Esophagus (tissue), 2 donors: Measurements from ENCODE around the gene OR10G6. TPM values are rescaled to one million over a fixed set of nuclear protein-coding genes. Genes with fewer than 3 reads are reported as not detected.
"Not testable (repeated sequence)": the region's sequence is repeated elsewhere in the genome, so short reads cannot be mapped to it uniquely, and the experiment has no call there.

Experiments used
- H3K27ac ChIP-seq, 2 donors: one replicate each; pipeline ENCODE4 v1.5.1; 2013; ENCODE audit warnings: low read depth in 2 of 2, mild to moderate bottlenecking in 2 of 2, inconsistent platforms in 1 of 2, low read length in 1 of 2, moderate library complexity in 1 of 2
- H3K27me3 ChIP-seq, 2 donors: one replicate each; pipeline ENCODE4 v1.6.1; 2013; ENCODE audit warnings: low read length in 2 of 2, control low read depth in 1 of 2, mild to moderate bottlenecking in 1 of 2; ENCODE audit not compliant: insufficient read depth in 2 of 2, control insufficient read depth in 1 of 2
- H3K36me3 ChIP-seq, 2 donors: one replicate each; pipeline ENCODE4 v1.6.1; 2013; ENCODE audit warnings: low read length in 1 of 2; ENCODE audit not compliant: control insufficient read depth in 2 of 2, insufficient read depth in 2 of 2
- H3K4me1 ChIP-seq, 2 donors: one replicate each; pipeline ENCODE4 v1.6.1; 2013; ENCODE audit warnings: low read length in 1 of 2; ENCODE audit not compliant: control insufficient read depth in 2 of 2, insufficient read depth in 2 of 2
- H3K4me3 ChIP-seq, 2 donors: one replicate each; pipeline ENCODE4 v1.5.1; 2013; ENCODE audit warnings: low read length in 2 of 2, mild to moderate bottlenecking in 2 of 2, low read depth in 1 of 2, moderate library complexity in 1 of 2
- H3K9me3 ChIP-seq, 2 donors: one replicate each; pipeline ENCODE4 v1.6.1; 2013; ENCODE audit warnings: mild to moderate bottlenecking in 2 of 2, low read depth in 1 of 2, low read length in 1 of 2, moderate library complexity in 1 of 2; ENCODE audit not compliant: control insufficient read depth in 2 of 2, insufficient read depth in 1 of 2
- whole genome bisulfite sequencing, 2 donors: extraction: QIAGEN DNeasy Blood & Tissue Kit; methylation state at CpG; one replicate each; pipeline ENCODE4 v1.1.7; 2013; 5-methylcytosine and 5-hydroxymethylcytosine counted together
- polyA plus RNA-seq, 2 donors: library from polyadenylated mRNA; stranded (reverse); fragments of 200-250 nt; gene quantifications; one replicate each; pipeline ENCODE4 v1.2.3, GENCODE V29; 2013
- donor health status: healthy with polysubstance abuse.
- donor health status: Bipolar disorder and iron deficiency.

OR10G6 gene
- polyA plus RNA-seq = not detected

DNA sequence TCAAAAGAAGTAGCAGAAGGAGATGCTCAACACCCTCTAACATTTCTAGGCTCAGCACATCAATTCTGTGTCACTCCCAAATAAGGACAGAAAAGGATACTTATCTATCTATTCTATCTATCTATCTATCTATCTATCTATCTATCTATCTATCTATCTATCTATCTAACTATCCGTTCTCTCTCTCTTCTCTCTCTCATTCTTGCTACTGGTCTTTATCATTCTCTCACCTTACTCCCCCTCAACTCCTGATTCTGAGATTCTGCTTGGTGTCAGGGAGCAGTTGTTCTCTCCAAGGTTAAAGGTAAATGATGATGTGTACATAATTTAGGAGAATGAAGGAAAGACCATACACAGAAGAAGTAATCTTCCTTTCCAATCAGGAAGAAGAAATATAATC, at the start of gene OR10G6:
Gene OR10G6, minus strand, starts transcription at position 43 of the 400 bp plus-strand sequence. Its CDS starts 0 bp downstream, at position 43.
- Histone ChIP-seq H3K4me3 (no peak within 1 kb of the TSS), H3K4me1 (no peaks in the 10 kb centered on the region), H3K36me3 (no peaks in the 10 kb centered on the region), H3K27ac (no peak within 1 kb of the TSS), H3K9me3 (peaks cover 0 to 4% of the 10 kb centered on the region in 2 donors), H3K27me3 (no peaks in the 10 kb centered on the region)
- 82 to 91% methylated on average over 1 of the region's 1 CpG for WGBS, 2 donors

DNA sequence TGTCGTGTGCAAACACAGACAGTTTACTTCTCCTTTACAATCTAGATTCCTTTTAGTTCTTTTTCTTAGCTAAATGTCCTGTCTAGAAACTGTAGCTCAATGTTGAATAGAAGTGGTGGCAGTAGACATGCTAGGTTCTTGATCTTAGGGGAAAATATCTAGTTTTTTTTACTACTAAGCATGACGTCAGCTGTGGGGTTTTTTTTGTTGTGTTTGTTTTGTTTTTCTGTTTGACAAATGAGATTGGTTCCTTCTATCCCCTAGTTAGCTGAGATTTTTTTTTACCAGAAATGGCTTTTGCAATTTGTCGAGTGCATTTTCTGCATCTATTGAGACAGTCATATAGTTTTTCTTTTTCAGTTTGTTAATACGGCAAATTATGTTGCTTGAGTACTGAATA, 48.5 kb upstream of the OR10G6 start:
- 74 to 75% methylated on average over 4 of the region's 4 CpGs for WGBS, 2 donors
- Histone ChIP-seq H3K27ac (no peak overlapping the region), H3K9me3 (no peaks in the 10 kb centered on the region), H3K36me3 (no peaks in the 10 kb centered on the region), H3K4me3 (no peak overlapping the region), H3K4me1 (no peaks in the 10 kb centered on the region), H3K27me3 (no peaks in the 10 kb centered on the region)

DNA sequence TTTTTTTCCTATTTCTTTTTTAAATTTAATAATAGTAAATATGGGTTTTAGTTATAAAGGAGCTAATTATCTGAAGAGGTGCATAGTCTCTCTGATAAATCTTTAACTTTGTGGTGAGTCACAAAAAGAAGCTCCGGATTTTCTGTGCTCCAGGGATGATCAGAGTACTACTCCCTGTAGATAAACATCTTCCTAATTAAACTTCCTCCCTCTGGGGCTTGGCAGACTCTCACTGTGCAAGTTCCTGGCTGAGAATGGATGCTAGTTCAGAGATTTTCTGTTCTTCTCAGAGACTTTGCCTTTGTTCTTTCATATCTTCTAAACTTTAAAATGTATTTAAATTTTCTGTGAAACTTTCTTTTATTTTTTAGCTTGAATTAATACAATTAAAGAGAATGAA, 46.3 kb upstream of the OR10G6 start, which contains the start of gene OR10G7:
Gene OR10G7, minus strand, starts transcription at position 72 of the 400 bp plus-strand sequence. CDS start 2,324 bp downstream, outside the sequence.
- no peaks in the 10 kb centered on the region for H3K4me1 ChIP-seq
- H3K4me3 ChIP-seq = no peak within 1 kb of the TSS
- H3K9me3 ChIP-seq = no peaks in the 10 kb centered on the region
- H3K27ac ChIP-seq = no peak within 1 kb of the TSS
- 2 to 6% methylated on average over 1 of the region's 1 CpG for WGBS, 2 donors
- H3K27me3 ChIP-seq = no peaks in the 10 kb centered on the region
- no peaks in the 10 kb centered on the region for H3K36me3 ChIP-seq

GRCh38 chr11:124039557-124039956, 44.6 kb upstream of the OR10G6 start:
- Histone ChIP-seq H3K4me1 (no peaks in the 10 kb centered on the region), H3K27me3 (no peaks in the 10 kb centered on the region), H3K9me3 (no peaks in the 10 kb centered on the region), H3K4me3 (no peak overlapping the region), H3K36me3 (no peaks in the 10 kb centered on the region), H3K27ac (no peak overlapping the region)
- 79 to 83% methylated on average over 9 of the region's 9 CpGs for WGBS, 2 donors

- Histone ChIP-seq H3K27me3 (no peaks in the 10 kb centered on the region), H3K9me3 (no peaks in the 10 kb centered on the region), H3K4me1 (no peaks in the 10 kb centered on the region), H3K4me3 (no peak overlapping the region), H3K36me3 (no peaks in the 10 kb centered on the region), H3K27ac (no peak overlapping the region)
- 55 to 66% methylated on average over 1 of the region's 1 CpG for WGBS, 2 donors
Measured at GRCh38 chr11:124036666-124037065, 41.7 kb upstream of the OR10G6 start.

GRCh38 chr11:124026498-124026897, 31.5 kb upstream of the OR10G6 start, which contains the start of gene OR10G8:
OR10G8 (plus strand) TSS chr11:124026798; CDS start chr11:124029623, 2,825 bp downstream.
- WGBS, 2 donors = 71 to 78% methylated on average over 2 of the region's 2 CpGs
- Histone ChIP-seq H3K4me1 (no peaks in the 10 kb centered on the region), H3K36me3 (no peaks in the 10 kb centered on the region)

DNA sequence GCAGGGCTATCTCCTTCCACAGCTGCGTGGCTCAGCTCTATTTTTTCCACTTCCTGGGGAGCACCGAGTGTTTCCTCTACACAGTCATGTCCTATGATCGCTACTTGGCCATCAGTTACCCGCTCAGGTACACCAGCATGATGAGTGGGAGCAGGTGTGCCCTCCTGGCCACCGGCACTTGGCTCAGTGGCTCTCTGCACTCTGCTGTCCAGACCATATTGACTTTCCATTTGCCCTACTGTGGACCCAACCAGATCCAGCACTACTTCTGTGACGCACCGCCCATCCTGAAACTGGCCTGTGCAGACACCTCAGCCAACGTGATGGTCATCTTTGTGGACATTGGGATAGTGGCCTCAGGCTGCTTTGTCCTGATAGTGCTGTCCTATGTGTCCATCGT, 20.9 kb upstream of the OR10G6 start:
- H3K9me3 ChIP-seq, H3K36me3 ChIP-seq, H3K27ac ChIP-seq, H3K4me3 ChIP-seq, H3K27me3 ChIP-seq, H3K4me1 ChIP-seq: not testable (repeated sequence)
- WGBS, 2 donors = 85 to 88% methylated on average over 5 to 7 of the region's 9 CpGs

More at GRCh38 chr11:124026498-124026897, 31.5 kb upstream of the OR10G6 start, which contains the start of gene OR10G8:
- H3K4me3 ChIP-seq = no peak within 1 kb of the TSS
- H3K27ac ChIP-seq = no peak within 1 kb of the TSS
- no peaks in the 10 kb centered on the region for H3K9me3 ChIP-seq
- no peaks in the 10 kb centered on the region for H3K27me3 ChIP-seq

DNA sequence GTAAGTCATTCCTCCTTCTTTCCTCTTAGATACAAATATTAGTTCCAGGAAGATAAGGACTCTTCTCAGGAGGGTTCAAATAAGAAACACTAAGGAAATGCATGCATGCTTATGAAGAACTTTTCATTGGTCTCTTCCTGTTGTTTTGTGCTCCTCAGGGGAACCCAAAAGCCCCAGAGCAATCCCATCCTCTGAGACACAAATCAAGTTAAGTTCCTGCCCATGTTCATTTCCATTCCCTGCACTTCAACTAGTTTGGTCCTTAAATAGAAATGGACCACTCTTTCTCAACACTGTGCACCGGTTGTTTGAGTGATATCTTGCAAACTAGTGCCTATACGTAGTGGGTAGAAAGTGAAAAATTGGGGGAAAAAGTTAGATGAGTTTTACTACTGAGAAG, 17.7 kb upstream of the OR10G6 start, which contains the start of gene OR10G4:
Gene OR10G4, plus strand, starts transcription at position 301 of the 400 bp plus-strand sequence. CDS start 2,578 bp downstream, outside the sequence.
- WGBS, 2 donors = 78 to 81% methylated on average over 2 of the region's 2 CpGs
- no peak within 1 kb of the TSS for H3K27ac ChIP-seq

DNA sequence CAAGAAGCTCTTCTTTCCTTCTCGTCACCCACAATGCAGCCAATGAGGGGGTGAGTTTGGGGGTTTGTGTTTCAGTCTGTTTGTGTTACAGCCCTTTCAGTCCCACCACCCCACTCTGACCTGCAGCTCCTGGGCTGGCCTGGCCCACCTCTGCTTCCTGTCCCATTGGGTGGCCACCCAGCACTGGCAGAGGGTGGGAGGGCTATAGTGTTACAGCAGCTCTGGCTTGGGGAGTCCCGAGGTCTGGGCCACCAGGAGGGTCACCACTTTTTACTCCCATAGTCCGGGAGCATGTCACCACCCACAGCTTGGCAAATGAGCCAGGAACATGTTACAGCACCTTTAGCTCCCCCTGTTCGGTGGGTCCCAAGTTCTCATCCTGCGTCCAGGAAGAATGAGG, 15.7 kb downstream of the OR10G6 start:
- no peak overlapping the region for H3K27ac ChIP-seq
- no peaks in the 10 kb centered on the region for H3K36me3 ChIP-seq
- peaks cover 0 to 8% of the 10 kb centered on the region in 2 donors for H3K9me3 ChIP-seq
- H3K4me1 ChIP-seq = no peaks in the 10 kb centered on the region
- 81 to 83% methylated on average over 5 of the region's 5 CpGs for WGBS, 2 donors
- no peak overlapping the region for H3K4me3 ChIP-seq
- no peaks in the 10 kb centered on the region for H3K27me3 ChIP-seq

More for the DNA sequence above, 17.7 kb upstream of the OR10G6 start, which contains the start of gene OR10G4:
- H3K36me3 ChIP-seq = no peaks in the 10 kb centered on the region
- H3K27me3 ChIP-seq = no peaks in the 10 kb centered on the region
- no peak within 1 kb of the TSS for H3K4me3 ChIP-seq
- H3K4me1 ChIP-seq = no peaks in the 10 kb centered on the region
- H3K9me3 ChIP-seq = no peaks in the 10 kb centered on the region

GRCh38 chr11:123977731-123978347, 17.1 kb downstream of the OR10G6 start, which contains the start of gene OR10S1:
OR10S1 (minus strand) TSS chr11:123977781; CDS start chr11:123977664, 117 bp downstream.
- peaks cover 0 to 8% of the 10 kb centered on the region in 2 donors for H3K9me3 ChIP-seq

More at GRCh38 chr11:123977731-123978347, 17.1 kb downstream of the OR10G6 start, which contains the start of gene OR10S1:
- Histone ChIP-seq H3K36me3 (no peaks in the 10 kb centered on the region), H3K4me1 (no peaks in the 10 kb centered on the region), H3K27ac (no peak within 1 kb of the TSS), H3K4me3 (no peak within 1 kb of the TSS), H3K27me3 (no peaks in the 10 kb centered on the region)
